Measurements from ENCODE around the gene UBE4B.
"Not testable (repeated sequence)": the region's sequence is repeated elsewhere in the genome, so short reads cannot be mapped to it uniquely, and the experiment has no call there.

DNA sequence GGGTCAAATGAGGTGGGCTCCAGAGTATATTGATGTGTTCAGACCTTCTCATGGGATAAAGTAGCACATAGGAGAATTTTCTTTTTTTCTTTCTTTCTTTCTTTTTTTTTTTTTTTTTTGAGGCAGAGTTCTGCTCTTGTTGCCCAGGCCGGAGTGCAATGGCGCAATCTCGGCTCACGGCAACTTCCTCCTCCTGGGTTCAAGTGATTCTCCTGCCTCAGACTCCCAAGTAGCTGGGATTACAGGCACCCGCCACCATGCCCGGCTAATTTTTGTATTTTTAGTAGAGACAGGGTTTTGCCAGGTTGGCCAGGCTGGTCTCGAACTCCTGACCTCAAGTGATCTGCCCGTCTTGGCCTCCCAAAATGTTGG, 74.7 kb downstream of the UBE4B start:
- not testable (repeated sequence) for TF ChIP-seq CTCF, EP300 (IDR thresholded peaks at IDR 0.05)
